ENCODE results near the gene TIPARP. TPM values are rescaled to one million over a fixed set of nuclear protein-coding genes. Genes with fewer than 3 reads are reported as not detected.
A peak's percentile ranks its signal among the peaks of the same experiment; 100 is the strongest.

TIPARP gene
- total RNA-seq, 1 experiment from 2014 or later, result 116 TPM

GRCh38 chr3:156670077-156670476 lies 4.3 kb upstream of the TIPARP start:
- CTCF ChIA-PET, result no interaction called here
- Histone ChIP-seq H3K36me3 (ENCODE audit: insufficient read depth, low read length, poor library complexity, severe bottlenecking) (no peaks in the 10 kb centered on the region), H3K9me3 (ENCODE audit: low read depth, low read length, poor library complexity, severe bottlenecking) (no peaks in the 10 kb centered on the region), H3K4me1 (ENCODE audit: insufficient read depth, low read length, poor library complexity, severe bottlenecking) (peaks cover 27% of the 10 kb centered on the region), H3K4me3 (ENCODE audit: low read depth, low read length, poor library complexity, severe bottlenecking) (no peak overlapping the region), H3K27ac (ENCODE audit: low read depth, low read length, poor library complexity, severe bottlenecking) (no peak overlapping the region), H3K27me3 (replicated peaks; ENCODE audit: insufficient read depth, low read depth, low read length, poor library complexity) (no peaks in the 10 kb centered on the region)
- POLR2A ChIA-PET (ENCODE audit: low non-redundant PET), result no interaction called here
- no peak for TF ChIP-seq EZH2 (IDR thresholded peaks at IDR 0.05; ENCODE audit: borderline replicate concordance, low read depth, low read length, poor library complexity, severe bottlenecking)
- TF ChIP-seq CTCF (conservative IDR thresholded peaks at IDR 0.05; ENCODE audit: low read depth, low read length), result no peak
- intact Hi-C loops (cut with micrococcal nuclease; ENCODE audit: unreplicated experiment), result no loop called here
- no peak for DNase-seq (ENCODE audit: low spot score)
- BruUV-seq (replicated peaks), result no TSS peak

- intact Hi-C loops (cut with micrococcal nuclease; ENCODE audit: unreplicated experiment), result no loop called here
- no peak overlapping the region for H3K27ac ChIP-seq (ENCODE audit: low read depth, low read length, poor library complexity, severe bottlenecking)
- no peak overlapping the region for H3K4me3 ChIP-seq (ENCODE audit: low read depth, low read length, poor library complexity, severe bottlenecking)
- DNase-seq (ENCODE audit: low spot score), result no peak
- H3K9me3 ChIP-seq (ENCODE audit: low read depth, low read length, poor library complexity, severe bottlenecking), result no peaks in the 10 kb centered on the region
- H3K36me3 ChIP-seq (ENCODE audit: insufficient read depth, low read length, poor library complexity, severe bottlenecking), result no peaks in the 10 kb centered on the region
- BruUV-seq (replicated peaks), result no TSS peak
- peaks cover 21% of the 10 kb centered on the region for H3K4me1 ChIP-seq (ENCODE audit: insufficient read depth, low read length, poor library complexity, severe bottlenecking)
- ChIA-PET CTCF (no interaction called here), POLR2A (ENCODE audit: low non-redundant PET) (no interaction called here)
- H3K27me3 ChIP-seq (replicated peaks; ENCODE audit: insufficient read depth, low read depth, low read length, poor library complexity), result no peaks in the 10 kb centered on the region
- TF ChIP-seq EZH2 (IDR thresholded peaks at IDR 0.05; ENCODE audit: borderline replicate concordance, low read depth, low read length, poor library complexity, severe bottlenecking) (no peak), CTCF (conservative IDR thresholded peaks at IDR 0.05; ENCODE audit: low read depth, low read length) (no peak)
Measured at GRCh38 chr3:156670652-156671051, 3.7 kb upstream of the TIPARP start.

GRCh38 chr3:156673732-156674045 lies 701 bp upstream of the TIPARP start:
- no peaks in the 10 kb centered on the region for H3K27me3 ChIP-seq (replicated peaks; ENCODE audit: insufficient read depth, low read depth, low read length, poor library complexity)
- intact Hi-C loops (cut with micrococcal nuclease; ENCODE audit: unreplicated experiment), result loop anchor here (2.0 kb wide), 2 partner anchors 59 to 407 kb away; no protein-coding TSS in a partner anchor
- ChIA-PET POLR2A (ENCODE audit: low non-redundant PET) (no interaction called here), CTCF (interaction anchor here (0.7 kb wide), 1 partner anchor 90 kb away, joined by 3 read pairs; no protein-coding TSS in a partner anchor)
- H3K9me3 ChIP-seq (ENCODE audit: low read depth, low read length, poor library complexity, severe bottlenecking), result no peaks in the 10 kb centered on the region
- H3K27ac ChIP-seq (ENCODE audit: low read depth, low read length, poor library complexity, severe bottlenecking), result peak overlapping the region; percentile 97
- H3K36me3 ChIP-seq (ENCODE audit: insufficient read depth, low read length, poor library complexity, severe bottlenecking), result peaks cover 15% of the 10 kb centered on the region
- H3K4me1 ChIP-seq (ENCODE audit: insufficient read depth, low read length, poor library complexity, severe bottlenecking), result peaks cover 19% of the 10 kb centered on the region
- DNase-seq (ENCODE audit: low spot score), result no peak
- TF ChIP-seq EZH2 (IDR thresholded peaks at IDR 0.05; ENCODE audit: borderline replicate concordance, low read depth, low read length, poor library complexity, severe bottlenecking), result no peak
- TF ChIP-seq CTCF (conservative IDR thresholded peaks at IDR 0.05; ENCODE audit: low read depth, low read length), result no peak
- BruUV-seq (replicated peaks), result TSS peak; percentile 74
- H3K4me3 ChIP-seq (ENCODE audit: low read depth, low read length, poor library complexity, severe bottlenecking), result peak overlapping the region; percentile 89

Measured in A673 (cell line).